ENCODE results near the gene RPS6KA2.
A peak's percentile ranks its signal among the peaks of the same experiment; 100 is the strongest.

The RPS6KA2 gene

GRCh38 chr6:166627033-166627874, at the start of gene RPS6KA2:
RPS6KA2 (minus strand) TSS chr6:166627251; CDS start chr6:166627019, 232 bp downstream.
- DNase-seq = peak; percentile 99

- no peak for DNase-seq
Measured at GRCh38 chr6:166676270-166676860, 49.3 kb upstream of the RPS6KA2 start.

- DNase-seq = no peak
Measured at GRCh38 chr6:166675736-166676135, 48.7 kb upstream of the RPS6KA2 start.

GRCh38 chr6:166673309-166673708, 46.3 kb upstream of the RPS6KA2 start:
- DNase-seq = no peak

- DNase-seq = no peak
Measured at GRCh38 chr6:166672624-166673206, 45.7 kb upstream of the RPS6KA2 start.

GRCh38 chr6:166672146-166672545, 45.1 kb upstream of the RPS6KA2 start:
- no peak for DNase-seq

- DNase-seq = no peak
Measured at GRCh38 chr6:166671434-166672081, 44.5 kb upstream of the RPS6KA2 start.

- DNase-seq = no peak
Measured at GRCh38 chr6:166670894-166671293, 43.8 kb upstream of the RPS6KA2 start.

- no peak for DNase-seq
Measured at GRCh38 chr6:166670013-166670412, 43.0 kb upstream of the RPS6KA2 start.

GRCh38 chr6:166667796-166668610, 41.0 kb upstream of the RPS6KA2 start:
- DNase-seq = no peak

GRCh38 chr6:166664135-166664534, 37.1 kb upstream of the RPS6KA2 start:
- DNase-seq = no peak

GRCh38 chr6:166663568-166663967, 36.5 kb upstream of the RPS6KA2 start:
- DNase-seq = no peak

GRCh38 chr6:166662690-166663089, 35.6 kb upstream of the RPS6KA2 start:
- no peak for DNase-seq

- no peak for DNase-seq
Measured at GRCh38 chr6:166661327-166662085, 34.5 kb upstream of the RPS6KA2 start.

GRCh38 chr6:166660157-166660688, 33.2 kb upstream of the RPS6KA2 start:
- DNase-seq = no peak

GRCh38 chr6:166659581-166659980, 32.5 kb upstream of the RPS6KA2 start:
- no peak for DNase-seq

- DNase-seq = no peak
Measured at GRCh38 chr6:166658792-166659150, 31.7 kb upstream of the RPS6KA2 start.

- DNase-seq = no peak
Measured at GRCh38 chr6:166658115-166658791, 31.2 kb upstream of the RPS6KA2 start.

GRCh38 chr6:166657531-166657930, 30.5 kb upstream of the RPS6KA2 start:
- no peak for DNase-seq

GRCh38 chr6:166656230-166657151, 29.4 kb upstream of the RPS6KA2 start:
- DNase-seq = peak in 1 of 2 experiments; percentile 19

All from cerebellar nuclear complex (tissue), 1 donor.